Activated naive CD8-positive, alpha-beta T cell treated with anti-CD3 and anti-CD28 coated beads, Interleukin-2, amount 50 U/mL, for 24 hours (primary cell): ENCODE measurements around the gene SMAP1.

Experiments used
- ATAC-seq: fragments of 150-1000 bp; cut with Tn5 transposase; one replicate; pipeline ENCODE4 v1.10.0; 2021
- DNase-seq: peaks from one replicate; pipeline ENCODE4 v3.0.0; 2021
- H3K27ac Mint-ChIP-seq: one replicate; pipeline ENCODE4 v1.8.0; 2021; ENCODE audit warnings: mild to moderate bottlenecking, mixed read lengths
- H3K27me3 Mint-ChIP-seq: one replicate; pipeline ENCODE4 v1.8.0; 2021; ENCODE audit warnings: mixed read lengths
- H3K36me3 Mint-ChIP-seq: one replicate; pipeline ENCODE4 v1.8.0; 2021; ENCODE audit warnings: low read depth, mixed read lengths
- H3K4me1 Mint-ChIP-seq: one replicate; pipeline ENCODE4 v1.8.0; 2021; ENCODE audit warnings: mixed read lengths
- H3K4me3 Mint-ChIP-seq: one replicate; pipeline ENCODE4 v1.8.0; 2021; ENCODE audit warnings: mild to moderate bottlenecking, moderate library complexity, mixed read lengths
- H3K9me3 Mint-ChIP-seq: one replicate; pipeline ENCODE4 v1.8.0; 2021; ENCODE audit warnings: mixed read lengths

The SMAP1 gene

DNA sequence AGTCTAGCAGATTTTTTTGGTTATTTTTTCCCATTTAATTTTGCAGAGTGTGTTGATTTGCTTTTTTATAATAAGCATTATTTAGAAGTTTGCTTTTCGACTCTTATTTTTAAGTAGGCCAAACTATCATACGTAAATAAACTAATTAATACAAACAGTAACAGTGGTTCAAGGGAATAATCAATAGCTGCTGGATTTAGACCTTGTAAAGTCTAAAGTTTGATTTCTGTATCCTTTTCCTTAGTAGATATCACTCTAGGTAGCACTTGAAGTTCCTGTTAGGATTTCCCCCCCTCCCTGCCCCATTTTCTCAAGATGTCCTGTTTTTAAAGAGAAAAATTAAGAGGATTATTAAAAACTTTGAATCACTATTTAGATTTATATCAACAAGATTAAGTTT lies 153.1 kb downstream of the SMAP1 start:
- Mint-ChIP-seq H3K36me3 (peaks cover 17% of the 10 kb centered on the region), H3K27me3 (no peaks in the 10 kb centered on the region), H3K27ac (no peak overlapping the region), H3K4me3 (no peak overlapping the region), H3K4me1 (no peaks in the 10 kb centered on the region), H3K9me3 (peaks cover 11% of the 10 kb centered on the region)
- DNase-seq (no peak), ATAC-seq (no peak)

DNA sequence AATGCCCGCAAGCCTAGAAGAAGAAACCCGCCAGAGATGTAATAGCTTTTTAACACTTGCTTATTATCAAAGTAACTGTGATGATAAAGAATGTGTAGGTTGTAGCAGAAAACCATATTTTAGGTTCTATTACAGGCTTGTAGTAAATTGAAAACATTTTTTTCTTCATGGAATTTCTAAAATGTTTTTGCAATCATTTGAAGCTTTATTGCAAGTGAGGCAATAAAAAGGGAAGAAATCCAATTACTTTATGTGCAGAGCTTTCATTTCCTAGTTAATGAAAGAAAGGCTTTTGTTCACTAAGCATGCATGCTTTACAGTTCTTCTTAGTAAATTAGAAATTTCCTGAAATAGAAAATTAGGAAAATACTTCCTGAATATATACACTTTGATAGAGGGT lies 154.1 kb downstream of the SMAP1 start:
- peaks cover 11% of the 10 kb centered on the region for H3K9me3 Mint-ChIP-seq
- H3K36me3 Mint-ChIP-seq = peaks cover 17% of the 10 kb centered on the region
- no peak overlapping the region for H3K27ac Mint-ChIP-seq
- DNase-seq (no peak), ATAC-seq (no peak)
- no peaks in the 10 kb centered on the region for H3K4me1 Mint-ChIP-seq
- H3K4me3 Mint-ChIP-seq = no peak overlapping the region
- no peaks in the 10 kb centered on the region for H3K27me3 Mint-ChIP-seq

- no peak overlapping the region for H3K27ac Mint-ChIP-seq
- H3K9me3 Mint-ChIP-seq = peaks cover 11% of the 10 kb centered on the region
- H3K4me1 Mint-ChIP-seq = peaks cover 4% of the 10 kb centered on the region
- no peaks in the 10 kb centered on the region for H3K27me3 Mint-ChIP-seq
- no peak for DNase-seq
- H3K36me3 Mint-ChIP-seq = peaks cover 17% of the 10 kb centered on the region
- no peak overlapping the region for H3K4me3 Mint-ChIP-seq
- no peak for ATAC-seq
These were observed 156.0 kb downstream of the SMAP1 start for GRCh38 chr6:70823651-70824050.

GRCh38 chr6:70831427-70831826 lies 163.7 kb downstream of the SMAP1 start:
- peaks cover 4% of the 10 kb centered on the region for H3K4me1 Mint-ChIP-seq
- ATAC-seq = no peak
- H3K4me3 Mint-ChIP-seq = no peak overlapping the region
- H3K9me3 Mint-ChIP-seq = peaks cover 7% of the 10 kb centered on the region
- peaks cover 10% of the 10 kb centered on the region for H3K36me3 Mint-ChIP-seq
- no peaks in the 10 kb centered on the region for H3K27me3 Mint-ChIP-seq
- no peak for DNase-seq
- no peak overlapping the region for H3K27ac Mint-ChIP-seq

DNA sequence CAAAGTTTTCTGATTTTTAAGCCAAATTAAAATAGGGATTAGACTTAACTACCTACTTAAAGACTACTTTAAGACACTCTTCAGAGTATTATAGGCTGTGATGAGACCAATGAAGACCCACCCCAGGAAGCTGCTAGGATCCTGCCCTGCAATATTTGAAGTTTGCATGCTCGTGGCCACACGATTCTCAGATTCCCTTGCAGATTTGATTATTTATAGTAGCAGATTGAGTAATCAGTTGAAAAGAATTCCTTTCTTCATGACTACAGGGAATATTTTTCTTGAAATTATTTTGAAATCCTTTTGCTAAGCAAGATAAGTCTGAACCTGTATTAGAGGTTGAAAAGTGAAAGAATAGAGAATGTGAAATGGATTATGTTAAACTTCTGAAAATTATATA lies 166.8 kb downstream of the SMAP1 start:
- H3K27ac Mint-ChIP-seq = no peak overlapping the region

GRCh38 chr6:70838907-70839285 lies 171.2 kb downstream of the SMAP1 start:
- Mint-ChIP-seq H3K36me3 (peaks cover 4% of the 10 kb centered on the region), H3K27me3 (no peaks in the 10 kb centered on the region), H3K4me3 (no peak overlapping the region), H3K9me3 (no peaks in the 10 kb centered on the region), H3K27ac (peak overlapping the region; percentile 14), H3K4me1 (peaks cover 10% of the 10 kb centered on the region)
- ATAC-seq (no peak), DNase-seq (no peak)

More for the DNA sequence above, 166.8 kb downstream of the SMAP1 start:
- Mint-ChIP-seq H3K4me1 (peaks cover 5% of the 10 kb centered on the region), H3K4me3 (no peak overlapping the region), H3K36me3 (peaks cover 12% of the 10 kb centered on the region), H3K9me3 (peaks cover 7% of the 10 kb centered on the region), H3K27me3 (no peaks in the 10 kb centered on the region)
- ATAC-seq (no peak), DNase-seq (no peak)

DNA sequence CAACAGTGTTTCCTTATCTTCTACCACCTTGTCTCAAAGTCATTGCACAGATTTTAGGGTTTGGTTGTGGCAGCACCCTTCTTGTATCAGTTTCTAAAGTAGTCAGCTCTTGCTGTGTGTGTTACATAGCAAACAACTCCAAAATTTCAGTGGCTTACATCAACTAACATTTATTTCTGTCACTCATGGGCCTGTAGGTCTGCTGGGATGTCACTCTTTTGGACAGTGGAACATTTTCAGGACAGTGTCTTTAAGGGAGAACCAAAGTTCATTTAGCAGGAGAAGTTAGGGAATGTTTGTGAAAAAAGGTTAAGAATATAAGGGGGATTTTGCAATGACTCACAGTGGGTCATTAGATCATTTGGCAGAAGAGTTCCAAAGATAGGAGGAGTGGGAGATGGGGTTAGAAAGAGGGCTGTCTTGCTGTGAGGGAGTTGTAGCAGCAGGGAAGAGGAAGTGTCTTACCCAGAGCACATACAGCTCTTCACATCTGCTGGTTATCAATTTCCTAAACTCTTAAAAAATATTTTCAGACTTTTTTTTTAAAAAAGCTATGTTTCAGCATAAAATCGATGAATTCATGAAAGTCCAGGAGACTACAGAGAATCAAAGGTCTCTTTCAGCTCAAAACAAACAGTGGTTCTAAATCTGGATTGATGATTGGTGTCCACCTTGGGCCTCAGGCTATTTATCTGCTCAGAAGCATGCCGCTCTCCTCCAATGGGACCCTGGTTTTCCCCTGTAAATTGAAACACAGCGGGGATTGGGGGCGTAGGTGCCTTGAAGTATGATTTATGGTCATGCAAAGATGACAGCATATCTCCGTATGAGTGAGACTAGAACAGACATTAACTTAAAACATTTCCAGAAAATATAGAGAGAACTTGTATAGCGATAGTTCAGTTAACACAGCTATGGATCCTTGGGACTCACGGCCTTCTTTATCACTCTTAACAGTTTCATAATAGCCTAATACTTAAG lies 171.9 kb downstream of the SMAP1 start:
- no peaks in the 10 kb centered on the region for H3K9me3 Mint-ChIP-seq
- H3K36me3 Mint-ChIP-seq = peaks cover 4% of the 10 kb centered on the region

DNA sequence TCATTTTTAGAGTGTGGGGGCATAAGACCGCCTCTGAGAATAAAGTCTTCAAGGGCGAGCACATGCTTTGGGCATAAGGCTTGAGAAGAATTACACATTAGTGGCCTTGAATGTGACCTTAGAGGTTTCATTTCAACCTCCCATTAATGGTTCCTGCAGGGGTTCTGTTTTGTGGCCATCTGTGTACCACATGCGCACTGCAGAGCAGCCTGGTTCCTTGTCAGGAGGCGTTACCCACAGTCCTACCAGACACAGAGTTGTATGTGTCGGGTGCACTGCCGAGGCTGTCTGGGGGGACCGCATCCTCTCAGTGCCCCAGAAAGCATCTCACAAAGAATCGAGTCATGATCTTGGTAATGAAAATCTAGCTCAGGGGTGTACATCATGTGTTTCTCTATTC lies 173.4 kb downstream of the SMAP1 start:
- Mint-ChIP-seq H3K4me3 (no peak overlapping the region), H3K9me3 (no peaks in the 10 kb centered on the region), H3K4me1 (peaks cover 10% of the 10 kb centered on the region), H3K27ac (no peak overlapping the region), H3K36me3 (peaks cover 6% of the 10 kb centered on the region), H3K27me3 (no peaks in the 10 kb centered on the region)
- ATAC-seq (no peak), DNase-seq (no peak)

More for the DNA sequence above, 171.9 kb downstream of the SMAP1 start:
- Mint-ChIP-seq H3K4me3 (no peak overlapping the region), H3K4me1 (peaks cover 10% of the 10 kb centered on the region), H3K27ac (peak overlapping the region; percentile 14), H3K27me3 (no peaks in the 10 kb centered on the region)
- no peak for DNase-seq
- no peak for ATAC-seq

DNA sequence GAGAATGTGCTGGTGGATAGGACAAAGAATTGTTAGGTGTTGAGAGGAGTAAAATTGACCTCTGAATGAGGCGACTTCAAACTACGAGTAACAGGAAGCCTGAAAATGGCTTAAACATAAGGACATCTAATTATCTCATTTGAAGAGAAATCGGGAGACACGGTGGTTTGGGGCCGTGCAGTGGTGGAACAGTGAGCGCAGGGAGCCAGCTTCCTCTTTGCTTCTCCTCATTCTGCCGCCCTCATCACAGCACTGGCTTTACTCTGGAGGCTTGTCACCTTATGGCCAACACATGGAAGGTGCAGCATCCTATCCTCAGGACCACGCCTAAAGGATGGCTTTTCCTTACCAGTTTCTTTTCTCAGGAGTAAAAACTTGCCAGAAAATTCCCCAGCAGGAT lies 174.9 kb downstream of the SMAP1 start:
- Mint-ChIP-seq H3K4me1 (peaks cover 12% of the 10 kb centered on the region), H3K27me3 (no peaks in the 10 kb centered on the region), H3K27ac (no peak overlapping the region), H3K4me3 (no peak overlapping the region), H3K9me3 (no peaks in the 10 kb centered on the region), H3K36me3 (peaks cover 10% of the 10 kb centered on the region)
- no peak for DNase-seq
- ATAC-seq = no peak

DNA sequence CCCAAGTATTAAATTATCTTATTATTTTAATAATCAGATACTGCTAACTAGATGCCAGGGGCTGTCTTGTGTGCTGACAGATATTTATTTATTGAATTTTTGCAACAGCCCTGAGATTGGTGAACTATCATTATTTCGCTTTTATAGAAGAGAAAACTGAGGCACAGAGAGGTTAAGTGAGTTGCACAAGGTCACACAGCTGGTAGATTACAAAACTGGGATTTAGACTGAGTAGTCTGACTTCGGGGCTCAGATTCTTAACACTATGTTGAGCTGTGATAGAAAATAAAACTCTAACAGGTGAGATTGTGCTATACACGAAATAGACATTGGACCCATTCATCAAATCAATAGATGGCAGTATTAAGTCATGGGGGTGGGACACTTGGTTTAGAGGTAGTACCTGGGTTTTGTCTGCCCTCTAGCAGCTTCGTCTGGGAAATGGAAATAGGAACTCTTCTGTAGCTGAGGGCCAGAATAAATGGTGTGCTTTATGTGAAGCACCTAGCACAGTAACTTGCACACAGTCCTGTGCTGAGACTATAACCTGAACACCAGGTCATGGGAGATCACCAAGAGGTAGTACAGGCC lies 175.7 kb downstream of the SMAP1 start:
- Mint-ChIP-seq H3K36me3 (peaks cover 11% of the 10 kb centered on the region), H3K27me3 (no peaks in the 10 kb centered on the region), H3K4me3 (no peak overlapping the region), H3K27ac (no peak overlapping the region), H3K4me1 (peaks cover 12% of the 10 kb centered on the region), H3K9me3 (no peaks in the 10 kb centered on the region)
- ATAC-seq (no peak), DNase-seq (no peak)

GRCh38 chr6:70844301-70844700 lies 176.6 kb downstream of the SMAP1 start:
- no peak overlapping the region for H3K4me3 Mint-ChIP-seq
- no peak for DNase-seq
- no peaks in the 10 kb centered on the region for H3K27me3 Mint-ChIP-seq
- peaks cover 9% of the 10 kb centered on the region for H3K4me1 Mint-ChIP-seq
- H3K9me3 Mint-ChIP-seq = no peaks in the 10 kb centered on the region
- no peak overlapping the region for H3K27ac Mint-ChIP-seq
- ATAC-seq = no peak
- H3K36me3 Mint-ChIP-seq = peaks cover 9% of the 10 kb centered on the region

DNA sequence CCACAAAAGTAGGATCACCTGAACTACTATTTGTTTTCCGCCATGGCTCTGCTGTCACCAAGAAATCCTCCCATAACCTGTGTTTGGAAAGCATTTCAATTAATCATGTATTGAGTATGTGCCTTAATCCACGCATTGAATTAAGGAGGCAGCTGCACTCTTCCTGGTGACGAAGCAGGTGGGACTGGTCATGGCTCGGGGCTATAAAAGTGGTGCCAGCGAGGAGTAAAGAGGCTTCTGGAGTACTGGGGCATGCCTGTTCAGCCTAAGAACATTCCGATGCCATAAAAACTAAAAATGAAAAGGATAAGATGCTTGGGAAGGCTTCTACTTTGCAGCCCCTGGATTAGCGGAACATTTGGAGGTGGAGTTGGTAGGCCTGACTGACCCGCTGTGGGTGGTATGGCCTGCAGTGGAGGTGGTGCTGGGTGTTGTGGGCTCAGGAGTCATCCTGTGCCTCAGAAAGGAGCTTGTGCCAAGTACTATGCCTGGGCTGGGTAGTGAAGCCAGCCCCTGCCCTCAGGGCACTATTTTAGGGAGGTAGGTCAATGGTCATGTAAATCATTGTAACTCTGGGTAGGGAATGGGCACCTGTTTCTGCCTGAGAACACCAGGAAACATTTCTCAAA lies 178.6 kb downstream of the SMAP1 start:
- Mint-ChIP-seq H3K4me1 (peaks cover 2% of the 10 kb centered on the region), H3K36me3 (peaks cover 9% of the 10 kb centered on the region), H3K9me3 (no peaks in the 10 kb centered on the region), H3K4me3 (no peak overlapping the region), H3K27ac (no peak overlapping the region), H3K27me3 (no peaks in the 10 kb centered on the region)
- ATAC-seq (no peak), DNase-seq (no peak)

DNA sequence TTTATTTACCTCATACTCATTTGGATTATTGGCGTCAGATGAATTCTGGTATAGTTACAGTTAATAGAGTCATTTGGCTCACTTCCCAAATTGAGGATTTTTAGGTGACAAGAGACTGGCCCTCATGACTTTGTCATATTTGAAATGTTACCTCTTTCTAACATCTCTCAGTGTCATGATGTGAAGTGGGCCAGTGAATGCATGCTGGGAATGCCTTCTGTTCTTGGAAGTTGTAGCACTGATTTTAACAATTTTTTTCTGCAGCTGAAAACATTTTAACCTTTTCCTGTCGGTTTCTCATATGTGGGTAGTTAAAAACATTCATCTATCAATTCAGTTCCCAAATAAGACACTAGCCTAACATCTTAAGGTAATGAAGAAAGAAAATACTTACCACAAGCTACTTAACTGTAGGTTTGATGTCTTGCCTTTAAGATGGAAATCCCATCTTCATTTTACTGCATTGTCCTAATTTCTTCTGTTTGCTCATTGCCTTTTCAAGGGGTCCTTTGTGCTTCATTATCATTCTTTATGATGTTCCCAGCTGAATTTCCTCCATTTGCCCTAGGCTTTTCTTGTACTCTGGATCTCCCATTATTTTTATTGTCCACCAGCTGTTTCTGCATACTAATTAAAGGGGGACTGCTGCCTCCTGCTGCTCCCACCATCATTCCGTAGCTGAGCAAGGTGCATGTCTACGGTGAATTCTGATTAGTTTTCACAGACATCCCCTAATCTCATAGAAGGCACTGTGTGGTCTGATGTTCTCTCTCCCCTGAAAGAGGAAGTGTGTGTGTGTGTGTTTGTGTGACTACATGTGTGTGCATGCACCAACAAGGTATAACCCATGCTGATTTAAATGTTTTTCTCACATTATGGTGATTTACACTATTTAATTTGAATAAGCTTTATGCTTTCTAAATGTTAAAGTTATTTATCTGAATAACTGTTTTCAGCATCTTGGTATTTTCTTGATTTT lies 179.7 kb downstream of the SMAP1 start:
- no peak overlapping the region for H3K4me3 Mint-ChIP-seq
- H3K9me3 Mint-ChIP-seq = no peaks in the 10 kb centered on the region
- no peaks in the 10 kb centered on the region for H3K27me3 Mint-ChIP-seq
- H3K4me1 Mint-ChIP-seq = peaks cover 2% of the 10 kb centered on the region
- DNase-seq (no peak), ATAC-seq (no peak)
- H3K36me3 Mint-ChIP-seq = peaks cover 9% of the 10 kb centered on the region
- H3K27ac Mint-ChIP-seq = no peak overlapping the region
